Measurements from ENCODE around the gene ADGRL1. TPM values are rescaled to one million over a fixed set of nuclear protein-coding genes. Genes with fewer than 3 reads are reported as not detected.

Gene ADGRL1
- total RNA-seq, 6 experiments from 2014 or later: 0.46 to 4.6 (median 1.3) TPM

GRCh38 chr19:14111486-14111885, 94.5 kb downstream of the ADGRL1 start:
- Histone ChIP-seq H3K9me3 (no peaks in the 10 kb centered on the region), H3K27me3 (no peaks in the 10 kb centered on the region), H3K4me1 (peaks cover 0 to 37% (median 20%) of the 10 kb centered on the region in 4 donors), H3K36me3 (peaks cover 0 to 2% (median 0%) of the 10 kb centered on the region in 4 donors), H3K27ac (no peak overlapping the region), H3K4me3 (no peak overlapping the region)
- TF ChIP-seq CTCF (IDR thresholded peaks at IDR 0.05) (no peak), POLR2A (IDR thresholded peaks at IDR 0.05) (no peak)
- DNase-seq: no peak
- WGBS (ENCODE audit: insufficient coverage, low coverage, low lambda C conversion rate, missing lambda C conversion rate): 86% methylated on average over 1 of the region's 1 CpG
- no peak for ATAC-seq
- intact Hi-C loops (cut with DNase I): no loop called here

DNA sequence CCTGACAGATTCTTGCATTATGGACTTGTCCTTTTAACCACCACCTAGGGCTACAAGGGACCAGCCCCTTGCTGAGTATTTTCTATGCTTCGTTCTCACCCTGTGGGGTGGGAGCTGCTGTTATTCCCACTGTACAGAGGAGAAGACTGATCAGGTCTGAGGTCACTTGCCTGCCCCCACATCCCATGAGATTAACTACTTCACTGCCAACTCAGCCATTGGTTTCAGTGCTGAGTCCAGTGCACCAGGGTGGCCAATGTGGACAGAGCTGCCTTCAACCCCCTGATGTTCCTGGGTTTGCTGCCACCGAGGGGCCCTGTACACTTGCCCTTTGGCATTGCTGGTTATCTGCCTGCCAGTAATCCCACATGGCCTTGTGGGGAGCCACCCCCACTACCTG, 95.3 kb downstream of the ADGRL1 start:
- intact Hi-C loops (cut with DNase I): no loop called here
- TF ChIP-seq CTCF (IDR thresholded peaks at IDR 0.05): no peak
- no peak for TF ChIP-seq POLR2A (IDR thresholded peaks at IDR 0.05)
- Histone ChIP-seq H3K27ac (no peak overlapping the region), H3K4me3 (no peak overlapping the region), H3K27me3 (no peaks in the 10 kb centered on the region), H3K4me1 (peaks cover 0 to 31% (median 16%) of the 10 kb centered on the region in 4 donors), H3K9me3 (no peaks in the 10 kb centered on the region), H3K36me3 (peaks cover 0 to 11% (median 3%) of the 10 kb centered on the region in 4 donors)
- DNase-seq (no peak), ATAC-seq (no peak)
- 100% methylated on average over 1 of the region's 2 CpGs for WGBS (ENCODE audit: insufficient coverage, low coverage, low lambda C conversion rate, missing lambda C conversion rate)

- Histone ChIP-seq H3K36me3 (peaks cover 0 to 26% (median 13%) of the 10 kb centered on the region in 4 donors), H3K9me3 (no peaks in the 10 kb centered on the region), H3K27me3 (no peaks in the 10 kb centered on the region), H3K27ac (no peak overlapping the region), H3K4me3 (no peak overlapping the region), H3K4me1 (peaks cover 0 to 9% (median 8%) of the 10 kb centered on the region in 4 donors)
- TF ChIP-seq CTCF (IDR thresholded peaks at IDR 0.05): no peak
- TF ChIP-seq POLR2A (IDR thresholded peaks at IDR 0.05): no peak
- WGBS (ENCODE audit: insufficient coverage, low coverage, low lambda C conversion rate, missing lambda C conversion rate): 77% methylated on average over 12 of the region's 23 CpGs
- intact Hi-C loops (cut with DNase I): no loop called here
- DNase-seq (no peak), ATAC-seq (peak in 2 of 4 donors; percentile 8 to 40)
Measured at GRCh38 chr19:14107581-14108461, 98.1 kb downstream of the ADGRL1 start.

DNA sequence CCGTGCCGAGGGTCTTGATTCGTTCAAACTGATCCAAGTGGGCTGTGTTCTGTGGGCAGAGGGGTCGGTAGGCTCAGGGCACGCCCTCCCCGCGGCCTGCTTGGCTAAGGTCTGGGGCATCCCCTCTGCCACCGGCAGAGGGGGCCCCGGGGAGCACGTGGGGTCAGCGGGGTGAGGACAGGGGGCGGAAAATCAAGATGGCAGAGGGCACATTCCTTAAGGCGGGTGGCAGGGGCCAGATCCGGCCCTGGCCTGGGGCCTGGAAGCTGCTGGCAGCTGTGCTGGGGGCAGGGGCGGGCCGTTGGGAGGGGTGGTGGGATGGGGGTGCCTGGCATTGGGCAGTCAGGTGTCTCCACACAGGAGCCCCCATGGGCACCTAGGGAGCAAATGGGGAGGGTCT, 99.1 kb downstream of the ADGRL1 start:
- H3K36me3 ChIP-seq: peaks cover 0 to 36% (median 19%) of the 10 kb centered on the region in 4 donors
- DNase-seq (no peak), ATAC-seq (peak in 2 of 4 donors; percentile 24 to 26)
- no CpG with 5 or more reads among the region's 16 CpGs for WGBS (ENCODE audit: insufficient coverage, low coverage, low lambda C conversion rate, missing lambda C conversion rate)
- TF ChIP-seq POLR2A (IDR thresholded peaks at IDR 0.05) (no peak), CTCF (IDR thresholded peaks at IDR 0.05) (no peak)
- H3K27me3 ChIP-seq: no peaks in the 10 kb centered on the region
- no peaks in the 10 kb centered on the region for H3K9me3 ChIP-seq
- H3K4me1 ChIP-seq: no peaks in the 10 kb centered on the region
- intact Hi-C loops (cut with DNase I): no loop called here
- H3K4me3 ChIP-seq: no peak overlapping the region
- no peak overlapping the region for H3K27ac ChIP-seq

All from right lobe of liver (tissue), 6 donors.